Aorta (tissue), 5 donors: ENCODE data around the gene PARL. TPM values are rescaled to one million over a fixed set of nuclear protein-coding genes. Genes with fewer than 3 reads are reported as not detected.

Experiments
- ATAC-seq: fragments of 200-7000 bp; cut with Tn5 transposase; one replicate; pipeline ENCODE4 v1.9.1; 2022; ENCODE audit warnings: moderate library complexity; ENCODE audit not compliant: low FRiP score
- DNase-seq, 2 donors: peaks; one replicate each; pipeline ENCODE4 v3.0.0-alpha.2; 2020
- H3K27ac ChIP-seq, 2 donors: one replicate each; pipeline ENCODE4 v1.5.1; 2013; ENCODE audit warnings: low read length in 2 of 2, mild to moderate bottlenecking in 2 of 2, moderate library complexity in 2 of 2, control low read depth in 1 of 2, inconsistent platforms in 1 of 2, low read depth in 1 of 2
- H3K27me3 ChIP-seq, 2 donors: one replicate each; pipeline ENCODE4 v1.6.1; 2013; ENCODE audit warnings: control low read depth in 1 of 2, low read length in 1 of 2, mild to moderate bottlenecking in 1 of 2, moderate library complexity in 1 of 2; ENCODE audit not compliant: insufficient read depth in 2 of 2, control insufficient read depth in 1 of 2
- H3K36me3 ChIP-seq, 2 donors: one replicate each; pipeline ENCODE4 v1.6.1; 2013; ENCODE audit warnings: control low read depth in 1 of 2, low read length in 1 of 2, mild to moderate bottlenecking in 1 of 2; ENCODE audit not compliant: insufficient read depth in 2 of 2, control insufficient read depth in 1 of 2
- H3K4me1 ChIP-seq, 2 donors: one replicate each; pipeline ENCODE4 v1.6.1; 2013; ENCODE audit warnings: low read length in 2 of 2, control low read depth in 1 of 2, mild to moderate bottlenecking in 1 of 2, moderate library complexity in 1 of 2; ENCODE audit not compliant: insufficient read depth in 2 of 2, control insufficient read depth in 1 of 2
- H3K4me3 ChIP-seq, 2 donors: one replicate each; pipeline ENCODE4 v1.5.1; 2013; ENCODE audit warnings: low read length in 2 of 2, control low read depth in 1 of 2, mild to moderate bottlenecking in 1 of 2
- H3K9me3 ChIP-seq: one replicate; pipeline ENCODE4 v1.6.1; 2013; ENCODE audit warnings: mild to moderate bottlenecking, low read length; ENCODE audit not compliant: control insufficient read depth
- WGBS, 2 donors: extraction: QIAGEN DNeasy Blood & Tissue Kit; methylation state at CpG; one replicate each; pipeline ENCODE4 v1.1.7; 2013; 5-methylcytosine and 5-hydroxymethylcytosine counted together
- intact Hi-C, 2 donors: fragments of 100-400 bp; cut with DNase I; formaldehyde crosslinking; loops; one replicate each; pipeline versions ENCODE4 v1.14.2 to v1.15.0; 2022
- polyA plus RNA-seq, 2 donors: library from polyadenylated mRNA; stranded (reverse); fragments of 200-250 nt; gene quantifications; one replicate each; pipeline ENCODE4 v1.2.3, GENCODE V29; 2013
- total RNA-seq, 2 donors: library from RNA; stranded (reverse); fragmentation: NEBNext Ultra II Directional; extraction: Animal tissue kit (Norgen Biotek cat#: 25700); gene quantifications; one replicate each; pipeline ENCODE4 v1.2.1, GENCODE V29; 2021
- donor health status: healthy with polysubstance abuse.
- donor health status: Bipolar disorder and iron deficiency.
- donor health status: DM: no; HTN: no; CAD: no.
- donor health status: DM: no; HTN: no; CAD: no.
- donor health status: DM: yes; HTN: yes; CAD: no.

Gene PARL
- total and polyA plus RNA-seq, 4 donors = 49.5 to 76.4 (median 60.3) TPM

- Histone ChIP-seq H3K36me3 (peaks cover 0 to 4% of the 10 kb centered on the region in 2 donors), H3K9me3 (no peaks in the 10 kb centered on the region), H3K4me3 (no peak overlapping the region), H3K4me1 (no peaks in the 10 kb centered on the region), H3K27me3 (no peaks in the 10 kb centered on the region), H3K27ac (no peak overlapping the region)
- no peak for DNase-seq
- intact Hi-C loops = no loop called here
- 98 to 100% methylated on average over 1 of the region's 1 CpG for WGBS, 2 donors
- ATAC-seq = no peak
These were observed 70.4 kb downstream of the PARL start for GRCh38 chr3:183814240-183814639.

DNA sequence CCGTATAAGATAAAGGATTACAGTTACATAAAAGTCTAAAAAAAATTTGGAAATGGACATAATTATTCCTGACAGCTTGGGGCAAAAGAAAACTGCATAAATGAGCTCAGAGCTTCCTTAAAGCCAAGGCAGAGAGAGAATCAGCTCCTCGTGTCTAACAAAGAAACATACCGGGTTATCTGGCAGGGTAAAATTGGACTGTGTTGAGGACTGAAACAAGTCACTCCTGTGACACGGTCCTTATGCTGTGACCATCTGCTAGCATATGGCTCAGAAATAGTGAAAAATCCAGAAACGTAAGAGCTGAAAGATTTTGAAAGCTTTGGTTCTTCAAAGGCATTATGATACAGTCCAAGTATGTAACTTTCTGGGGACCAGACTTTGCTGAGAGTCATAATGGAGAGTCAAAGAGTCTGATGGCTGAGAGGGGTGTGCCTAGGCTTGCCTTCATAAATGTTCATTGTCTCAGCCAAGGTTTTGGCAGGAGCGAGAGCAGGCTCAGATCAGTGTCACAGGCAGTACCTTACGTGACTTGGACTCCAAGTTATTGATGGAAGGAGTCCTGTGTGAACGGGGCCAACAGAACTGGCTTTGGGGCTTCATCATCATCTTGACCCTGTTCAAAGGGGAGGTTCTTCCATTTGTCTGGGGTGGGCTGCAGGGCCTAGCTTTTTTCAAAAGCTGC, 71.8 kb downstream of the PARL start:
- no peak for ATAC-seq
- Histone ChIP-seq H3K36me3 (peaks cover 0 to 6% of the 10 kb centered on the region in 2 donors), H3K4me3 (no peak overlapping the region), H3K27ac (no peak overlapping the region), H3K4me1 (no peaks in the 10 kb centered on the region), H3K27me3 (no peaks in the 10 kb centered on the region), H3K9me3 (no peaks in the 10 kb centered on the region)
- 64 to 65% methylated on average over 8 of the region's 8 CpGs for WGBS, 2 donors
- DNase-seq = peak in 1 of 2 donors; percentile 28
- intact Hi-C loops = no loop called here

DNA sequence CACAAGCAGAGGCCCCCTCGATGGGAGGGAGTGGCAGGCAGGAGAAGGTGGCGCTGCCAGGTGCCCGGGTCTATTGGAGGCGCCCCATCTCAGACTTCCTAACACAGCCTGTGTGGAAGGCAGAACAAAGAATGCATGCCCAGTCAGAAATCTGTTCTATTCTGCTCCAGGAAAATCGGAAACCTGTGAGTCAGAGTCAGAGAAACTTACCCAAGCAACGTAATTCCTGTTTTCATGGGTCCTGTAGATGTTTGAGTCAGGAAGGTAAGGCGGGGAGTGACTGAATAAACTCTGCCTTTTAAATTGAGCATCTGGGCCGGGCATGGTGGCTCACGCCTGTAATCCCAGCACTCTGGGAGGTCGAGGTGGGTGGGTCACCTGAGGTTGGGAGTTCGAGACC, 73.0 kb downstream of the PARL start:
- no peak for ATAC-seq
- Histone ChIP-seq H3K27me3 (no peaks in the 10 kb centered on the region), H3K4me1 (no peaks in the 10 kb centered on the region), H3K9me3 (no peaks in the 10 kb centered on the region), H3K36me3 (peaks cover 0 to 14% of the 10 kb centered on the region in 2 donors), H3K4me3 (no peak overlapping the region), H3K27ac (no peak overlapping the region)
- peak in 1 of 2 donors; percentile 47 for DNase-seq
- WGBS, 2 donors = 92 to 93% methylated on average over 11 of the region's 11 CpGs
- intact Hi-C loops = no loop called here

GRCh38 chr3:183810643-183811594, 73.8 kb downstream of the PARL start:
- ATAC-seq = no peak
- no peak overlapping the region for H3K27ac ChIP-seq
- H3K27me3 ChIP-seq = no peaks in the 10 kb centered on the region
- DNase-seq = peak in 1 of 2 donors; percentile 62
- intact Hi-C loops = no loop called here
- no peaks in the 10 kb centered on the region for H3K9me3 ChIP-seq
- WGBS, 2 donors = 89 to 93% methylated on average over 24 of the region's 24 CpGs
- H3K4me3 ChIP-seq = no peak overlapping the region
- no peaks in the 10 kb centered on the region for H3K4me1 ChIP-seq
- peaks cover 0 to 14% of the 10 kb centered on the region in 2 donors for H3K36me3 ChIP-seq

- no peaks in the 10 kb centered on the region for H3K27me3 ChIP-seq
- H3K4me1 ChIP-seq = no peaks in the 10 kb centered on the region
- intact Hi-C loops = no loop called here
- 51 to 60% methylated on average over 5 of the region's 5 CpGs for WGBS, 2 donors
- no peak overlapping the region for H3K27ac ChIP-seq
- peaks cover 5 to 14% of the 10 kb centered on the region in 2 donors for H3K36me3 ChIP-seq
- DNase-seq = no peak
- no peak overlapping the region for H3K4me3 ChIP-seq
- H3K9me3 ChIP-seq = no peaks in the 10 kb centered on the region
- no peak for ATAC-seq
These were observed 75.4 kb downstream of the PARL start for GRCh38 chr3:183809270-183809669.

DNA sequence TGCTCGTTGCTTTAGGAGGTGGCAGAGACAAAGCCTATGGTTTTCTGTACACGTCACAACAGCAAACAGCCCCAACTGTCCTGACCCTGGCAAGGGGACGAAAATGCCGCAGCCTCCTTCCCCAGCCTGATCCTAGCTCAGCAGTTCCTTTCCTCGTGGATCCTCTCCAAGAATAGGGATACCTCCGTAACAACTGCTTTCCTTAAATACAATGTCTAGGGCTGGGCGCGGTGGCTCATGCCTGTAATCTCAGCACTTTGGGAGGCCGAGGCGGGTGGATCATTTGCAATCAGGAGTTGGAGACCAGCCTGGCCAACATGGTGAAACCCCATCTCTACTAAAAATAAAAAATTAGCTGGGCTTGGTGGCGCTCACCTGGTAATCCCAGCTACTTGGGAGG, 76.3 kb downstream of the PARL start:
- DNase-seq (peak in 1 of 2 donors; percentile 59), ATAC-seq (no peak)
- WGBS, 2 donors = 92 to 93% methylated on average over 11 of the region's 11 CpGs
- Histone ChIP-seq H3K4me1 (no peaks in the 10 kb centered on the region), H3K9me3 (no peaks in the 10 kb centered on the region), H3K27ac (no peak overlapping the region), H3K4me3 (no peak overlapping the region), H3K36me3 (peaks cover 5 to 18% of the 10 kb centered on the region in 2 donors), H3K27me3 (no peaks in the 10 kb centered on the region)
- intact Hi-C loops = no loop called here

DNA sequence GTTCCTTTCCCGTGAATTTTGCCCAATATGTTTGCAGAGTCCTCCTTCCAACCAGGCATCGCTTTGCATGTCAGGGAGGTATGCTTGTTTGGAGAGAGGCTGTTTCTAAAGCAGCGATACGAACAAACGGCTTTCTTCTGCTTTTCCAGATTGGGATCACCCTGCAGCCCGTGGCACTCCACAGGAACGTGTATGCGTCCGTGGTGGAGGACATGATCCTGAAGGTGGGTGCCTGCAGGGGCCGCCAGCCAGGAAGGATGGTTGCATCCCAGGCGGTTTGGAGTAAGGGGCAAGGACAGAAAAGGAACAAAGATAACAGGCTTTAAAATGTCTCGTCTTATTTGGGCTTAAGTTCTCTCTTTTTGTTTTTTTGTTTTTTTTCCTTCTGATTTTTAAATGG, 76.8 kb downstream of the PARL start:
- Histone ChIP-seq H3K4me3 (no peak overlapping the region), H3K36me3 (peaks cover 5 to 19% of the 10 kb centered on the region in 2 donors), H3K27ac (no peak overlapping the region), H3K9me3 (no peaks in the 10 kb centered on the region), H3K27me3 (no peaks in the 10 kb centered on the region), H3K4me1 (no peaks in the 10 kb centered on the region)
- DNase-seq = peak in 1 of 2 donors; percentile 21
- intact Hi-C loops = no loop called here
- 88 to 89% methylated on average over 12 of the region's 12 CpGs for WGBS, 2 donors
- ATAC-seq = no peak

DNA sequence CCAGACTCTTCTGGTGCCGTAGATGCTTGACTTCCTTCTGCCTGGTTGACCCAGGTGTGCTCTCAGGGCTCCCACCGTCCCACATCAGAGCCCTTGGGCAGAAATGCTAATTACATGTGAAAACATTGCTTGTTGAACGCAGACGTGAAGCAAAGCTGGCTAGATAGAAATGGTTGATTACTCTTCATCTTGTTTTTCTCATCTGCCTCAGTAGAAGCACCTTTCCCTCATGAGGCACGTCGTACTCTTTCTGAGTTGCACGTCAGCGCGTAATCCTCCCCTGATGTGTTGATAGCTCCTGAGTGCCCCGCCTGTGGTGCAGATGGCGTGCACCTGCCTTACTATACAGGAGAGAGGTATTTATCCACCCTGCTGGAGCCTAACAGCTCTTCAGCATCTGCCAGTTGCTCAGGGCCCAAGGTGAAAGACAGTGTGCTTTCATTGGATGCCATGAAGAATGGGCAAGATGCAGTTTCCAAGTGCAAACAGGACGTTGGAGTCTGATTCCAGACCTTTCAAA, 77.4 kb downstream of the PARL start:
- DNase-seq (peak in 1 of 2 donors; percentile 11), ATAC-seq (no peak)
- Histone ChIP-seq H3K27ac (no peak overlapping the region), H3K9me3 (no peaks in the 10 kb centered on the region), H3K4me3 (no peak overlapping the region), H3K36me3 (peaks cover 5 to 20% of the 10 kb centered on the region in 2 donors), H3K4me1 (no peaks in the 10 kb centered on the region), H3K27me3 (no peaks in the 10 kb centered on the region)
- intact Hi-C loops = no loop called here
- 89 to 90% methylated on average over 12 of the region's 12 CpGs for WGBS, 2 donors
